ENCODE data around the gene SORCS3. TPM values are rescaled to one million over a fixed set of nuclear protein-coding genes. Genes with fewer than 3 reads are reported as not detected.

The SORCS3 gene
- not detected for total RNA-seq (2013)
- polyA plus RNA-seq = not detected
- not detected in 2 replicates for polyA minus RNA-seq
- total RNA-seq = 0 to 2.2 (median 0) reads per million in 11 experiments

GRCh38 chr10:104641187-104641936 is at the start of gene SORCS3:
TSS of gene SORCS3 (plus strand) at chr10:104641290.
- Mint-ChIP-seq H3K4me1 (peaks cover 3% of the 10 kb centered on the region), H3K4me3 (peak within 1 kb of the TSS in 1 of 2 donors; percentile 76), H3K36me3 (no peaks in the 10 kb centered on the region), H3K27ac (peak within 1 kb of the TSS in 1 of 7 donors; percentile 72), H3K27me3 (ENCODE audit: low read depth in 3 of 3) (peaks cover 75 to 94% (median 78%) of the 10 kb centered on the region in 3 donors), H3K9me3 (peaks cover 0 to 13% (median 4%) of the 10 kb centered on the region in 7 donors)
- Histone ChIP-seq H3K36me3 (replicated peaks in 1 of 2; ENCODE audit: control insufficient read depth in 1 of 2, insufficient read depth in 2 of 2, low read length in 2 of 2) (no peaks in the 10 kb centered on the region), H3K27ac (ENCODE audit: low read depth in 1 of 2, low read length in 2 of 2) (no peak within 1 kb of the TSS), H3K27me3 (ENCODE audit: control insufficient read depth in 2 of 2, insufficient read depth in 2 of 2, low read length in 2 of 2) (peaks cover 60 to 88% of the 10 kb centered on the region in 2 donors), H2AFZ (ENCODE audit: insufficient read depth, low read depth, low read length, poor library complexity, severe bottlenecking) (no peak within 1 kb of the TSS), H4K20me1 (ENCODE audit: insufficient read depth, low read length) (no peaks in the 10 kb centered on the region), H3K4me1 (ENCODE audit: control insufficient read depth in 1 of 2, insufficient read depth in 2 of 2, low read length in 2 of 2) (no peaks in the 10 kb centered on the region), H3K9me3 (replicated peaks in 1 of 2; ENCODE audit: control insufficient read depth in 1 of 2, insufficient read depth in 1 of 2, low read length in 2 of 2) (peaks cover 0 to 10% of the 10 kb centered on the region in 2 donors), H3K9ac (ENCODE audit: insufficient read depth, low read length, poor library complexity, severe bottlenecking) (no peak within 1 kb of the TSS), H3K4me3 (replicated peaks in 1 of 3; ENCODE audit: low read depth in 2 of 3, low read length in 3 of 3) (no peak within 1 kb of the TSS), H3K4me2 (replicated peaks; ENCODE audit: extremely low read depth, low read length, poor library complexity, severe bottlenecking) (no peak within 1 kb of the TSS), H3K79me2 (ENCODE audit: insufficient read depth, low read length) (no peaks in the 10 kb centered on the region)
- intact Hi-C loops (cut with micrococcal nuclease) = no loop called here
- under 1% methylated on average over 90 of the region's 96 CpGs for WGBS (ENCODE audit: insufficient coverage)
- no peak for DNase-seq
- TF ChIP-seq CTCF (IDR thresholded peaks at IDR 0.05) = no peak

GRCh38 chr10:104591441-104591840 is 49.6 kb upstream of the SORCS3 start:
- H3K4me2 ChIP-seq (replicated peaks; ENCODE audit: extremely low read depth, low read length, poor library complexity, severe bottlenecking) = no peak overlapping the region
- H3K4me1 ChIP-seq (ENCODE audit: control insufficient read depth in 1 of 2, insufficient read depth in 2 of 2, low read length in 2 of 2) = no peaks in the 10 kb centered on the region
- WGBS (ENCODE audit: insufficient coverage) = 80% methylated on average over 1 of the region's 3 CpGs
- H3K27me3 ChIP-seq (ENCODE audit: control insufficient read depth in 2 of 2, insufficient read depth in 2 of 2, low read length in 2 of 2) = peaks cover 0 to 2% of the 10 kb centered on the region in 2 donors
- peaks cover 9 to 10% (median 9%) of the 10 kb centered on the region in 3 donors for H3K27me3 Mint-ChIP-seq (ENCODE audit: low read depth in 3 of 3)
- H4K20me1 ChIP-seq (ENCODE audit: insufficient read depth, low read length) = no peaks in the 10 kb centered on the region
- no peak overlapping the region for H2AFZ ChIP-seq (ENCODE audit: insufficient read depth, low read depth, low read length, poor library complexity, severe bottlenecking)
- no peak for TF ChIP-seq CTCF (IDR thresholded peaks at IDR 0.05)
- no peaks in the 10 kb centered on the region for H3K36me3 Mint-ChIP-seq
- H3K4me1 Mint-ChIP-seq = no peaks in the 10 kb centered on the region
- H3K9me3 Mint-ChIP-seq = peaks cover 0 to 5% (median 0%) of the 10 kb centered on the region in 7 donors
- no peaks in the 10 kb centered on the region for H3K36me3 ChIP-seq (replicated peaks in 1 of 2; ENCODE audit: control insufficient read depth in 1 of 2, insufficient read depth in 2 of 2, low read length in 2 of 2)
- intact Hi-C loops (cut with micrococcal nuclease) = no loop called here
- no peak overlapping the region for H3K27ac ChIP-seq (ENCODE audit: low read depth in 1 of 2, low read length in 2 of 2)
- peaks cover 0 to 4% of the 10 kb centered on the region in 2 donors for H3K9me3 ChIP-seq (replicated peaks in 1 of 2; ENCODE audit: control insufficient read depth in 1 of 2, insufficient read depth in 1 of 2, low read length in 2 of 2)
- H3K27ac Mint-ChIP-seq = no peak overlapping the region
- no peak for DNase-seq
- no peaks in the 10 kb centered on the region for H3K79me2 ChIP-seq (ENCODE audit: insufficient read depth, low read length)
- no peak overlapping the region for H3K4me3 Mint-ChIP-seq
- H3K4me3 ChIP-seq (replicated peaks in 1 of 3; ENCODE audit: low read depth in 2 of 3, low read length in 3 of 3) = no peak overlapping the region
- no peak overlapping the region for H3K9ac ChIP-seq (ENCODE audit: insufficient read depth, low read length, poor library complexity, severe bottlenecking)
